Measurements from ENCODE around the gene ACAD10.
"Not testable (repeated sequence)": the region's sequence is repeated elsewhere in the genome, so short reads cannot be mapped to it uniquely, and the experiment has no call there.

Gene ACAD10

DNA sequence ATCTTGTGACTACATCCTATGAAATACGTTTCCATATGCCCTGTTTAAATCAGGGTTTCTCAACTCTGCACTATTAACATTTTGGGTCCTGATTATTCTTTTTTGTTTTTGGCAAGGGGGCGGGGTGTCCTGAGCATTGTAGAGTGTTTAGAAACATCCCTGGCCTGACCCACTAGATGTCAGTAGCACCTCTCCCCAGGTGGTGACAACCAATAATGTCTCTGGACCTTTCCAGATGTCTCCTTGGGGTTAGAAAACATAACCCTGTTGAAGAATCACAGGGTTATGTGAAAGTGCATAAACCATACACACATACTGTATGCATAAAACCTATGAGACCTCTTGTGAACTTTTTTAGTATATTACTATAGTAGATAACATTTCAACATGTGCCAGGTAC is 1.4 kb downstream of the ACAD10 start:
- DNase-seq (ENCODE audit: low read depth) = no peak

- no peak for DNase-seq (ENCODE audit: low read depth)
Observed at GRCh38 chr12:111687952-111688351, 2.1 kb downstream of the ACAD10 start.

DNA sequence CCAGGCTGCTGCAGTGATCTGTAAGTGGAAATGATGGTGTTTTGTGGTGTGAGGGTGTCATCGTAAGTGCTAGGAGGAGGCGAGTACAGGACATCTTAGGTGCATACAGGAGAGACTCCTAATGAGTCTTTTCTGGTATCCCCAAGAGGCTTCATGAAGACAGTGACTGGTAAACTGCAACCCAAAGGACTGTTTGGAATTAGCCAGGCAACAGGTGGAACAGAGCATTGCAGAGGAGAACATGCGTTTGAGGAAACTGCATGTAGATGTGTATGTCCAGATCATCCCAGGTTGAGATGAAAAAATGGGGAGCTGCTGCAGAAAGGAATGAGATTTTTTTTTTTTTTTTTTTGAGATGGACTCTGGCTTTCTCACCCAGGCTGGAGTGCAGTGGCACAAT is 5.4 kb downstream of the ACAD10 start:
- no peak for DNase-seq (ENCODE audit: low read depth)

- DNase-seq (ENCODE audit: low read depth) = no peak
Observed at GRCh38 chr12:111692575-111693210, 6.8 kb downstream of the ACAD10 start.

GRCh38 chr12:111693818-111694217 is 8.0 kb downstream of the ACAD10 start:
- DNase-seq (ENCODE audit: low read depth) = no peak

GRCh38 chr12:111699962-111700361 is 14.1 kb downstream of the ACAD10 start:
- no peak for DNase-seq (ENCODE audit: low read depth)

DNA sequence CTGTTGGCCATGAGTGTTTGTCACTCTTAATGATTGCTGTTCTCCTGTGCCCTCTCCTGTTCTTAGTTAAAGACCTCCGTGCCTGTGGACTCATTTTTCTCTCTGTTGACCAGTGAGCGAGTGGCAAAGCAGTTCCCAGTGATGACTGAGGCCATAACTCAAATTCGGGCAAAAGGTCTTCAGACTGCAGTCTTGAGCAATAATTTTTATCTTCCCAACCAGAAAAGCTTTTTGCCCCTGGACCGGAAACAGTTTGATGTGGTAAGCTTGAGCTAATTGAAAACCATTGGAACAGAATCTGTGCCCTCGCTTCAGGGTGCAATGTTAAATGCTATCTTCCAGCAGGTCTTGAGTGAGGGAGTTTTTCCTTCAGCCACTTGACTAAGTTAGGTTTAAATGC is 19.8 kb downstream of the ACAD10 start:
- DNase-seq (ENCODE audit: low read depth) = no peak

- DNase-seq (ENCODE audit: low read depth) = no peak
Observed at GRCh38 chr12:111706145-111706544, 20.3 kb downstream of the ACAD10 start.

GRCh38 chr12:111715279-111715678 is 29.4 kb downstream of the ACAD10 start:
- no peak for DNase-seq (ENCODE audit: low read depth)

DNA sequence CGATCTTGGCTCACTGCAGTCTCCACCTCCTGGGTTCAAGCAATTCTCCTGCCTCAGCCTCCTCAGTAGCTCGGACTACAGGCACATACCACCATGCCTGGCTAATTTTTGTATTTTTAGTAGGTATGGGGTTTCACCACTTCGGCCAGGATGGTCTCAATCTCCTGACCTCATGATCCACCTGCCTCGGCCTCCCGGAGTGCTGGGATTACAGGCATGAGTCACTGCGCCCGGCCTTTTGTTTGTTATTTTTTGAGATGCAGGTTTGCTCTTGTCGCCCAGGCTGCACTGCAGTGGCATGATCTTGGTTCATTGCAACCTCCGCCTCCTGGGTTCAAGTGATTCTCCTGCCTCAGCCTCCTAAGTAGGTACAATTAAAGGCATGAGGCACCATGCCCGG is 33.5 kb downstream of the ACAD10 start:
- not testable (repeated sequence) for DNase-seq (ENCODE audit: low read depth)

DNA sequence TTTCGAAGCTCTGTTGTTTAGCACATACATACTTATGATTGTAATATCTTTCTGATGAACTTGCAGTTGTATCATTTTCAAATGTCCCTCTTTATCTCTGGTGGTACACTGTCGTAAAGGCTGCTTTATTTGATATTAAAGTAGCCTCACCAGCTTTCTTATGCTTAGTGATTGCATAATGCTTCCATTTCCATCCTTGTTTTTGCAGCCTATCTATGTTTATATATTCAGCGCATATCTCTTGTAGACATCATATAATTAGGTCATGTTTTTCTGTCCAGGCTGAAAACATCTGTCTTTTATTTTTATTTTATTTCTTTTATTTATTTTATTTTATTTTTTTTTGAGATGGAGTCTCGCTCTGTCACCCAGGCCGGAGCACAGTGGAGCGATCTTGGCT is 34.6 kb downstream of the ACAD10 start:
- DNase-seq (ENCODE audit: low read depth) = no peak

DNA sequence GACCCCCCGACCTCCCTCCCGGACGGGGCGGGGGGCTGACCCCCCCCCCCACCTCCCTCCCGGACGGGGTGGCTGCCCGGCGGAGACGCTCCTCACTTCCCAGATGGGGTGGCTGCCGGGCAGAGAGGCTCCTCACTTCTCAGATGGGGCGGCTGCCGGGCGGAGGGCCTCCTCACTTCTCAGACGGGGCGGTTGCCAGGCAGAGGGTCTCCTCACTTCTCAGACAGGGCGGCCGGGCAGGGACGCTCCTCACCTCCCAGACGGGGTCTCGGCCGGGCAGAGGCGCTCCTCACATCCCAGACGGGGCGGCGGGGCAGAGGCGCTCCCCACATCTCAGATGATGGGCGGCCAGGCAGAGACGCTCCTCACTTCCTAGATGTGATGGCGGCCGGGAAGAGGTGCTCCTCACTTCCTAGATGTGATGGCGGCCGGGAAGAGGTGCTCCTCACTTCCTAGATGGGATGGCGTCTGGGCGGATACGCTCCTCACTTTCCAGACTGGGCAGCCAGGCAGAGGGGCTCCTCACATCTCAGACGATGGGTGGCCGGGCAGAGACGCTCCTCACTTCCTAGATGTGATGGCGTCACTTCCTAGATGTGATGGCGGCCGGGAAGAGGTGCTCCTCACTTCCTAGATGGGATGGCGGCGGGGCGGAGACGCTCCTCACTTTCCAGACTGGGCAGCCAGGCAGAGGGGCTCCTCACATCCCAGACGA is 38.0 kb downstream of the ACAD10 start:
- DNase-seq (ENCODE audit: low read depth) = not testable (repeated sequence)

DNA sequence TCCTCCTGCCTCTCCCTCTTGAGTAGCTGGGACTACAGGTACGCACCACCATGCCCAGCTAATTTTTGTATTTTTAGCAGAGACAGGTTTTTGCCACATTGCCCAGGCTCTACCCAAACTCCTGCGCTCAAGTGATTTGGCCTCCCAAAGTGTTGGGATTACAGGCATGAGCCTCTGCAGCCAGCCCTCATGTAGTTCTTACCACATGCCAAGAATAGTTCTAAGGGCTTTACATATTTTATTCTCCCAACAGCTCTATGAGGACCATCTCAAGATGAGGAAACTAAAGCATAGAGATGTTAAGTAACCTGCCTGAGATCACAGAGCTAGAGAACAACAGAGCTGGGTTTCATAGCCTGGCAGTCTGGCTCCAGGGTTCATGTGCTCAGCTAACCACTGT is 42.9 kb downstream of the ACAD10 start:
- no peak for DNase-seq (ENCODE audit: low read depth)

- DNase-seq (ENCODE audit: low read depth) = no peak
Observed at GRCh38 chr12:111730420-111730819, 44.6 kb downstream of the ACAD10 start.

DNA sequence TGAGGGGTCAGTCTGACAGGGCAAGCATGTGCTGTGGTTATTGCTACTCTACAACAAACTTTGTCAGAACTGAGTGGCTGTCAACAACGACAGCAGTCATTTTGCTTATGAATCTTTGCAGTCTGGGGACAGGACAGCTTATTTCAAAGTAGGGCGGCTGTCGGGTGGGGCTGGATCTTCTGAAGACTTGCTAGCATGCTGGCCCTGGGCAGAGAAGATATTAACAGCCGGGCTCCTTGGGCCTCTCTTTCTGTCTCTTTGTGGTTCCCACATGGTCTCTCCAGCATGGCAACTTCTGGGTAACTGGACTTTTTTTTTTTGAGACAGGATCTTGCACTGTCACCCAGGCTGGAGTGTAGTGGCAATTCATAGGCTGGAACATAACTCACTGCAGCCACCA is 46.9 kb downstream of the ACAD10 start:
- no peak for DNase-seq (ENCODE audit: low read depth)

GRCh38 chr12:111733340-111733915 is 47.6 kb downstream of the ACAD10 start:
- no peak for DNase-seq (ENCODE audit: low read depth)

GRCh38 chr12:111739524-111739923 is 53.7 kb downstream of the ACAD10 start:
- not testable (repeated sequence) for DNase-seq (ENCODE audit: low read depth)

GRCh38 chr12:111741235-111741812 is 55.5 kb downstream of the ACAD10 start:
- DNase-seq (ENCODE audit: low read depth) = no peak

- no peak for DNase-seq (ENCODE audit: low read depth)
Observed at GRCh38 chr12:111745211-111745610, 59.4 kb downstream of the ACAD10 start.

DNA sequence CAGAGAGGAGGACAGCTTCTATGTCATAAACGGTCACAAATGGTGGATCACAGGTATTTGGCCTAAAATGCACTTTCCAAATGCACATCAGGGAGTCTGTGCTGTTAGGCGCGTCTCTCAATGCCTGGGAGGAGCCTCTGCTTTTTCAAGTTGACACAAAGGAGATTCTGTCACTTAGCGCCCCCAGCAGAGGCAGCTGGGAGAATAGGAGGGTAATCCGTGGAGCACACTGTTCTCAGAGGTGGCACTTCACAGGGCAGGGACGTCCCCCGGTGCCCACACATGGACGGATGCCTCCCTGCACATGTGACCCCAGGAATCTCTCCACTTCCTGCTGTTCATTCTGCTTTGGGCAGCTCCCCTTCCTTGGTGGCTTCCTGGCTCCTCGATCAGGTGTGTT is 61.5 kb downstream of the ACAD10 start:
- DNase-seq (ENCODE audit: low read depth) = no peak

DNA sequence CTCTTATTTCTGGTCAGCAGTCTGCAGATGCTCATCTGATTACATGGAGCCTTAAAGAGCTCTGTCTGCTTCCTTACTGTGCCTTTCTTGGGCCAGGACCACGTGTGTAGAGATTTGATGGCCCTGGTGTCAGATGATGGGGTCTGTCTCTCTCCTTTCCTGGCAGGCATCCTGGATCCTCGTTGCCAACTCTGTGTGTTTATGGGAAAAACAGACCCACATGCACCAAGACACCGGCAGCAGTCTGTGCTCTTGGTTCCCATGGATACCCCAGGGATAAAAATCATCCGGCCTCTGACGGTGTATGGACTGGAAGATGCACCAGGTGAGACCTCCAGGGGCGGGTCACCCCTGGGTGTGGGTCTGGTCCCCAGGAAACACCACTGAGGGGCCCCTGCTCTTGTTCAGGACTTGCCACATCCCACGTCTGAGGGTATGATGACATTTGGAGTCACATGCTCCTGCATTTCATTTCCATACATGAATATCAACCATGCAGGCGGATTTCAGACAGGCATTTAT is 62.4 kb downstream of the ACAD10 start:
- no peak for DNase-seq (ENCODE audit: low read depth)

DNA sequence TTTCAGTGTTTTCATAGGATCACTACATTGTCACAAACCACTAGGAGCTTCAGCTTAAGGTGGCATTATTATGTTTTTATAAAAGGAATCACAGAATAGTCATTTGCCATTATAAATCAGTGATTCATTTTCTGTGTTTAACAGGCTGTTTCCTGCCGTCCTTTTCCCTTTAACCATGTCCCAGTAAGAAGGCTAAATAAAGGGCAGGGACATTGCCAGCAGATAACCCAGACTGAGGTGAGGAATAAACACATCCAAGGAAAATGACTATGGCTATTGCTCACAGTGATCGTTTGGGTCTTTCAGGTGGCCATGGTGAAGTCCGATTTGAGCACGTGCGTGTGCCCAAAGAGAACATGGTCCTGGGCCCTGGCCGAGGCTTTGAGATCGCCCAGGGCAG is 63.0 kb downstream of the ACAD10 start:
- DNase-seq (ENCODE audit: low read depth) = no peak

DNA sequence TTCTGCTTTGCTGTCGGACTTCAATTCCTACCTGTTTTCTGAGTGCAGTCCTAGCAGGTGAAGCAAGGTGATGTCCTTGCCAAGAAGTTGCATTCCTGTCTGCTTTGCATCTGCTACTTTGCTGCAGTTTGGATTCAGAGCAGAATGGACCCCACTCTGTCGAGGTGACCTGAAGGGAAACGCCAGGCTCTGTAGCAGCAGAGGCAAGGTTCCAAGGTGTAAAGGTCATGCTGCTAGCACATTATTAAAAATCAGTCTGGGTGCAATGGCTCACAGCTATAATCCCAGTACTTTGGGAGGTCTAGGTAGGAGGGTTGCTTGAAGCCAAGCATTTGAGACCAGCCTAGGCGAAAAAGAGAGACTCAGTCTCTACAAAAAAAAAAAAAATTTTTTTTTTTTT is 63.5 kb downstream of the ACAD10 start:
- DNase-seq (ENCODE audit: low read depth) = no peak
